GM12878 (cell line): ENCODE data around the gene DTWD2. TPM values are rescaled to one million over a fixed set of nuclear protein-coding genes. Genes with fewer than 3 reads are reported as not detected.

Experiments
- ATAC-seq: fragments of 200-7000 bp; cut with Tn5 transposase; 3 replicates; pipeline ENCODE4 v1.9.1; 2020; ENCODE audit warnings: mild to moderate bottlenecking, moderate library complexity
- BruUV-seq: library from RNA; stranded (reverse); fragments of 400-500 nt; replicated peaks from 2 replicates; lab custom pipeline; 2021; lab: Mats Ljungman, UMichigan
- CTCF ChIA-PET: fragments of 300-600 bp; sonication (Branson Sonifier 250); formaldehyde crosslinking; extraction: SDS; loops from one replicate; lab custom pipeline; 2021; ENCODE audit warnings: inconsistent platforms; lab: Yijun Ruan, JAX
- POLR2A ChIA-PET: fragments of 350-600 bp; formaldehyde crosslinking; extraction: SDS; loops from one replicate; lab custom pipeline; 2021; ENCODE audit warnings: inconsistent platforms; lab: Charles Lee
- RAD21 ChIA-PET: fragments of 300-600 bp; sonication (Branson Sonifier 250); formaldehyde crosslinking; loops from one replicate; lab custom pipeline; 2023; ENCODE audit warnings: antibody characterized with exemption; ENCODE audit not compliant: unreplicated experiment; lab: Charles Lee
- SMC1A ChIA-PET: fragments of 300-600 bp; sonication (Branson Sonifier 250); formaldehyde crosslinking; loops from one replicate; lab custom pipeline; 2023; ENCODE audit not compliant: unreplicated experiment, uncharacterized antibody; lab: Charles Lee
- DNase-seq: peaks from one replicate; pipeline ENCODE4 v3.0.0-alpha.2; 2011; ENCODE audit warnings: low read depth, low spot score
- FAIRE-seq: peaks from 3 replicates; lab custom pipeline; 2011; peaks lifted over from hg19 to GRCh38; lab: Jason Lieb, UNC
- H2AFZ ChIP-seq: 2 replicates; pipeline ENCODE4 v1.6.0; 2011; ENCODE audit warnings: low read depth, low read length, control low read depth; ENCODE audit not compliant: control insufficient read depth
- H3K27ac ChIP-seq: 2 replicates; pipeline ENCODE4 v1.5.1; 2011; ENCODE audit warnings: control low read depth; ENCODE audit not compliant: control insufficient read depth, insufficient read depth
- H3K27me3 ChIP-seq, 2 experiments: replicated peaks in 1 of 2; 2 replicates each; pipeline versions ENCODE4 v1.6.0 to v1.6.1; 2011; ENCODE audit warnings: low read length in 1 of 2; ENCODE audit not compliant: control insufficient read depth in 2 of 2, insufficient read depth in 2 of 2
- H3K36me3 ChIP-seq, 2 experiments: 2 replicates each; pipeline ENCODE4 v1.5.1; 2011; ENCODE audit warnings: low read length in 1 of 2; ENCODE audit not compliant: control insufficient read depth in 2 of 2, insufficient read depth in 2 of 2
- H3K4me1 ChIP-seq: 2 replicates; pipeline ENCODE4 v1.6.1; 2011; ENCODE audit warnings: mild to moderate bottlenecking, low read length, moderate library complexity, mixed read lengths; ENCODE audit not compliant: control insufficient read depth, insufficient read depth
- H3K4me2 ChIP-seq: 2 replicates; pipeline ENCODE4 v1.6.0; 2011; ENCODE audit warnings: control low read depth; ENCODE audit not compliant: control insufficient read depth, insufficient read depth
- H3K4me3 ChIP-seq: fragments of 200-600 bp; sonication (generic); 2 replicates; pipeline ENCODE4 v1.5.1; 2016
- H3K79me2 ChIP-seq: 2 replicates; pipeline ENCODE4 v1.6.0; 2011; ENCODE audit warnings: low read length; ENCODE audit not compliant: control insufficient read depth, insufficient read depth
- H3K9ac ChIP-seq: 2 replicates; pipeline ENCODE4 v1.8.0; 2011; ENCODE audit warnings: low read length, control low read depth, mixed read lengths; ENCODE audit not compliant: control insufficient read depth, insufficient read depth
- H3K9me3 ChIP-seq: replicated peaks from 3 replicates; pipeline ENCODE4 v1.5.1; 2011; ENCODE audit warnings: mild to moderate bottlenecking, low read length; ENCODE audit not compliant: control insufficient read depth, insufficient read depth
- H4K20me1 ChIP-seq: 2 replicates; pipeline ENCODE4 v1.6.0; 2011; ENCODE audit not compliant: control insufficient read depth, insufficient read depth
- ATF7 ChIP-seq: fragments of 450-650 bp; IDR thresholded peaks from 2 replicates; pipeline ENCODE4 v1.6.1; 2016; ENCODE audit warnings: low read depth, mild to moderate bottlenecking
- MEF2B ChIP-seq: fragments of 450-650 bp; IDR thresholded peaks from 2 replicates; pipeline ENCODE4 v1.6.1; 2018; ENCODE audit warnings: mild to moderate bottlenecking, moderate library complexity; ENCODE audit not compliant: partially characterized antibody, poor library complexity, severe bottlenecking
- POLR2AphosphoS5 ChIP-seq: IDR thresholded peaks from 2 replicates; pipeline ENCODE4 v1.6.1; 2011; ENCODE audit warnings: mild to moderate bottlenecking, low read length, inconsistent platforms
- SKIL ChIP-seq: fragments of 450-650 bp; IDR thresholded peaks from 2 replicates; pipeline ENCODE4 v1.6.1; 2017; ENCODE audit warnings: mild to moderate bottlenecking, low read depth, inconsistent platforms; ENCODE audit not compliant: poor library complexity, severe bottlenecking
- YY1 ChIP-seq: IDR thresholded peaks from 2 replicates; pipeline ENCODE4 v1.6.1; 2011; ENCODE audit warnings: low read depth, mild to moderate bottlenecking, low read length
- ZNF274 ChIP-seq: IDR thresholded peaks from one replicate; pipeline ENCODE4 v1.8.0; 2011; ENCODE audit not compliant: insufficient read length, insufficient read depth
- ZSCAN29 ChIP-seq: fragments of 450-650 bp; IDR thresholded peaks from 2 replicates; pipeline ENCODE4 v1.6.1; 2017; ENCODE audit warnings: mild to moderate bottlenecking, moderate library complexity
- WGBS: methylation state at CpG from one replicate; pipeline ENCODE4 v1.1.6; 2016; ENCODE audit warnings: low lambda C conversion rate; ENCODE audit not compliant: insufficient replicate concordance, insufficient coverage; ENCODE audit errors: missing lambda C conversion rate; 5-methylcytosine and 5-hydroxymethylcytosine counted together
- in situ Hi-C: fragments of 300-500 bp; cut with MboI; formaldehyde crosslinking; loops from 9 replicates; pipeline ENCODE4 v1.14.3; 2018; ENCODE audit warnings: mixed read lengths
- intact Hi-C: fragments of 100-400 bp; cut with micrococcal nuclease; formaldehyde crosslinking; loops from one replicate; pipeline ENCODE4 v1.14.2; 2022; ENCODE audit not compliant: unreplicated experiment
- polyA plus RNA-seq, 11 experiments: library from polyadenylated mRNA; depleted of rRNA in 4 of 11; unstranded in 6 of 11; stranded (reverse) in 5 of 11; fragments of >200 nt; fragmentation: Nextera tagmentation in 4 of 11; fragmentation: Illumina TruSeq in 1 of 11; extraction: Ambion mirVana in 4 of 11; extraction: Trizol in 1 of 11; gene quantifications; 1 replicate in 1 of 11; 2 replicates in 10 of 11; pipeline versions ENCODE4 v1.2.1 to v1.2.3, GENCODE V29; 2011 to 2016; ENCODE audit warnings: inconsistent platforms in 2 of 11, missing spikeins in 2 of 11, low read depth in 1 of 11
- total RNA-seq, 4 experiments: library from RNA; depleted of rRNA in 3 of 4; stranded (reverse); fragments of >200 nt in 3 of 4; fragmentation: Illumina TruSeq in 1 of 4; extraction: Trizol in 1 of 4; gene quantifications; 2 replicates each; pipeline versions ENCODE4 v1.2.1 to v1.2.3, GENCODE V29; 2013 to 2021

DTWD2 gene
- total and polyA plus RNA-seq, 10 of the 15 experiments (the other 5 are each of a cell fraction or from before 2014, with no cell fraction given) = 0.93 to 8.4 (median 5.1) TPM

DNA sequence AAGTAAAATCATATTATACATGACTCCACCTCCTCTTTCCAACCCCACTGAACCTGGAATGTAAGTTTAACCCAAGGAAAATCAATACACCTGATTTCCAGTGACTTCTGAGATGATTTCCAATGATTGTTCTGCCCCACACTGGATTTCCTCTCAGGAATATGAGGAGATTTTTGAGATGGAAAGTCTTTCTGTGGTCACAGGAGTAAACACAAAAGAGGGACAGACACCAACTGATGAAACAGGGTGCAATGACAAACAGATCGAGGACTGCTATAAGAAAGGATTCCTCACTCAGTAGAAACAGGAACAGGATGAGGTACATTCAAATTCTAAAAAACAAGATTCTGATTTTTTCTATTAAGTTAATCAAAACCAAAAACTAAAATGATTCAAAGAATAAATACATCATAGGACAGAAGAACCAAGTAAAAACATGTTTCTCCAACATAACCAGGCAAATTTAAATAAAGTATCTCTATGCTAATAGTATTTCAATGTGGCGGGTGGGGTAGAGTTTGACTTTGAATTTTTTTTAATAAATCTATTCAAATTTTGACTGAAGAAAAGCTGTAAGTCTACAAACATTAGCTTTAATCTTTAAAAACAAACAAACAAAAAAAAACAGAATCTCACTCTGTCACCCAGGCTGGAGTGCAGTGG lies 42.1 kb downstream of the DTWD2 start:
- FAIRE-seq (no peak), DNase-seq (no peak), ATAC-seq (no peak)
- Histone ChIP-seq H3K27me3 (no peaks in the 10 kb centered on the region), H2AFZ (no peak overlapping the region), H3K4me2 (no peak overlapping the region), H3K36me3 (no peaks in the 10 kb centered on the region), H3K9me3 (no peaks in the 10 kb centered on the region), H3K9ac (no peak overlapping the region), H3K79me2 (no peaks in the 10 kb centered on the region), H3K4me1 (no peaks in the 10 kb centered on the region), H3K4me3 (no peak overlapping the region), H3K27ac (no peak overlapping the region), H4K20me1 (no peaks in the 10 kb centered on the region)
- ChIA-PET SMC1A (interaction anchor here (0.8 kb wide), 1 partner anchor 10 kb away, joined by 4 read pairs; no protein-coding TSS in a partner anchor), CTCF (interaction anchor here (0.6 to 2.1 kb wide), 2 partner anchors 10 to 369 kb away, joined by 3 to 8 read pairs; no protein-coding TSS in a partner anchor), POLR2A (interaction anchor here (0.6 kb wide), 1 partner anchor 507 kb away, joined by 3 read pairs; no protein-coding TSS in a partner anchor), RAD21 (no interaction called here)
- in situ Hi-C loops (no loop called here), intact Hi-C loops (no loop called here)
- TF ChIP-seq POLR2AphosphoS5 (no peak), MEF2B (no peak), YY1 (no peak), ZNF274 (no peak), ZSCAN29 (no peak), SKIL (no peak), ATF7 (no peak)
- no TSS peak for BruUV-seq
- 73% methylated on average over 2 of the region's 2 CpGs for WGBS
